ENCODE results near the gene GRIA4. TPM values are rescaled to one million over a fixed set of nuclear protein-coding genes. Genes with fewer than 3 reads are reported as not detected.

The GRIA4 gene
- polyA plus RNA-seq, 1 donor: 7.3 TPM

- DNase-seq: no peak
- Histone ChIP-seq H3K4me3 (ENCODE audit: low read length) (no peak overlapping the region), H3K9me3 (ENCODE audit: control insufficient read depth, low read depth, low read length) (no peaks in the 10 kb centered on the region), H3K27me3 (ENCODE audit: control insufficient read depth, insufficient read depth, low read length) (no peaks in the 10 kb centered on the region), H3K27ac (ENCODE audit: low read length) (no peak overlapping the region), H3K4me1 (ENCODE audit: control insufficient read depth, insufficient read depth, low read length) (no peaks in the 10 kb centered on the region), H3K36me3 (ENCODE audit: control insufficient read depth, insufficient read depth, low read length) (no peaks in the 10 kb centered on the region)
- WGBS (ENCODE audit: insufficient coverage, low lambda C conversion rate): 40% methylated on average over 1 of the region's 4 CpGs
Observed at GRCh38 chr11:105937331-105937730, 327.5 kb downstream of the GRIA4 start.

- no CpG with 5 or more reads among the region's 2 CpGs for WGBS (ENCODE audit: insufficient coverage, low lambda C conversion rate)
- H3K4me3 ChIP-seq (ENCODE audit: low read length): no peak overlapping the region
- H3K27me3 ChIP-seq (ENCODE audit: control insufficient read depth, insufficient read depth, low read length): no peaks in the 10 kb centered on the region
- DNase-seq: no peak
- H3K9me3 ChIP-seq (ENCODE audit: control insufficient read depth, low read depth, low read length): no peaks in the 10 kb centered on the region
- no peaks in the 10 kb centered on the region for H3K36me3 ChIP-seq (ENCODE audit: control insufficient read depth, insufficient read depth, low read length)
- H3K4me1 ChIP-seq (ENCODE audit: control insufficient read depth, insufficient read depth, low read length): no peaks in the 10 kb centered on the region
- no peak overlapping the region for H3K27ac ChIP-seq (ENCODE audit: low read length)
Observed at GRCh38 chr11:105937738-105938137, 327.9 kb downstream of the GRIA4 start.

GRCh38 chr11:105942921-105943320 is 333.0 kb downstream of the GRIA4 start:
- H3K36me3 ChIP-seq (ENCODE audit: control insufficient read depth, insufficient read depth, low read length): no peaks in the 10 kb centered on the region
- H3K4me1 ChIP-seq (ENCODE audit: control insufficient read depth, insufficient read depth, low read length): no peaks in the 10 kb centered on the region
- no peak overlapping the region for H3K4me3 ChIP-seq (ENCODE audit: low read length)
- no peak overlapping the region for H3K27ac ChIP-seq (ENCODE audit: low read length)
- no CpG with 5 or more reads among the region's 2 CpGs for WGBS (ENCODE audit: insufficient coverage, low lambda C conversion rate)
- DNase-seq: no peak
- H3K9me3 ChIP-seq (ENCODE audit: control insufficient read depth, low read depth, low read length): no peaks in the 10 kb centered on the region
- H3K27me3 ChIP-seq (ENCODE audit: control insufficient read depth, insufficient read depth, low read length): no peaks in the 10 kb centered on the region

- Histone ChIP-seq H3K36me3 (ENCODE audit: control insufficient read depth, insufficient read depth, low read length) (no peaks in the 10 kb centered on the region), H3K27ac (ENCODE audit: low read length) (no peak overlapping the region), H3K4me1 (ENCODE audit: control insufficient read depth, insufficient read depth, low read length) (no peaks in the 10 kb centered on the region), H3K27me3 (ENCODE audit: control insufficient read depth, insufficient read depth, low read length) (no peaks in the 10 kb centered on the region), H3K4me3 (ENCODE audit: low read length) (no peak overlapping the region), H3K9me3 (ENCODE audit: control insufficient read depth, low read depth, low read length) (no peaks in the 10 kb centered on the region)
- WGBS (ENCODE audit: insufficient coverage, low lambda C conversion rate): 44% methylated on average over 3 of the region's 4 CpGs
- no peak for DNase-seq
Observed at GRCh38 chr11:105948918-105949590, 339.2 kb downstream of the GRIA4 start.

GRCh38 chr11:105953886-105954285 is 344.0 kb downstream of the GRIA4 start:
- Histone ChIP-seq H3K9me3 (ENCODE audit: control insufficient read depth, low read depth, low read length) (no peaks in the 10 kb centered on the region), H3K4me3 (ENCODE audit: low read length) (no peak overlapping the region), H3K27ac (ENCODE audit: low read length) (no peak overlapping the region), H3K36me3 (ENCODE audit: control insufficient read depth, insufficient read depth, low read length) (no peaks in the 10 kb centered on the region), H3K27me3 (ENCODE audit: control insufficient read depth, insufficient read depth, low read length) (no peaks in the 10 kb centered on the region), H3K4me1 (ENCODE audit: control insufficient read depth, insufficient read depth, low read length) (no peaks in the 10 kb centered on the region)
- no peak for DNase-seq

- no peak for DNase-seq
- H3K4me1 ChIP-seq (ENCODE audit: control insufficient read depth, insufficient read depth, low read length): no peaks in the 10 kb centered on the region
- no peaks in the 10 kb centered on the region for H3K27me3 ChIP-seq (ENCODE audit: control insufficient read depth, insufficient read depth, low read length)
- no peaks in the 10 kb centered on the region for H3K9me3 ChIP-seq (ENCODE audit: control insufficient read depth, low read depth, low read length)
- 100% methylated on average over 3 of the region's 22 CpGs for WGBS (ENCODE audit: insufficient coverage, low lambda C conversion rate)
- no peaks in the 10 kb centered on the region for H3K36me3 ChIP-seq (ENCODE audit: control insufficient read depth, insufficient read depth, low read length)
- H3K4me3 ChIP-seq (ENCODE audit: low read length): no peak overlapping the region
- H3K27ac ChIP-seq (ENCODE audit: low read length): no peak overlapping the region
Observed at GRCh38 chr11:105960252-105961245, 350.7 kb downstream of the GRIA4 start.

GRCh38 chr11:105968021-105968697 is 358.3 kb downstream of the GRIA4 start:
- WGBS (ENCODE audit: insufficient coverage, low lambda C conversion rate): no CpG with 5 or more reads among the region's 3 CpGs
- no peak overlapping the region for H3K27ac ChIP-seq (ENCODE audit: low read length)
- DNase-seq: no peak

GRCh38 chr11:105969756-105970155 is 359.9 kb downstream of the GRIA4 start:
- WGBS (ENCODE audit: insufficient coverage, low lambda C conversion rate): no CpG with 5 or more reads among the region's 1 CpG

More at GRCh38 chr11:105968021-105968697, 358.3 kb downstream of the GRIA4 start:
- Histone ChIP-seq H3K4me3 (ENCODE audit: low read length) (no peak overlapping the region), H3K27me3 (ENCODE audit: control insufficient read depth, insufficient read depth, low read length) (no peaks in the 10 kb centered on the region), H3K4me1 (ENCODE audit: control insufficient read depth, insufficient read depth, low read length) (no peaks in the 10 kb centered on the region), H3K9me3 (ENCODE audit: control insufficient read depth, low read depth, low read length) (no peaks in the 10 kb centered on the region), H3K36me3 (ENCODE audit: control insufficient read depth, insufficient read depth, low read length) (no peaks in the 10 kb centered on the region)

GRCh38 chr11:105975128-105975527 is 365.3 kb downstream of the GRIA4 start:
- Histone ChIP-seq H3K27ac (ENCODE audit: low read length) (no peak overlapping the region), H3K9me3 (ENCODE audit: control insufficient read depth, low read depth, low read length) (no peaks in the 10 kb centered on the region), H3K27me3 (ENCODE audit: control insufficient read depth, insufficient read depth, low read length) (no peaks in the 10 kb centered on the region), H3K4me3 (ENCODE audit: low read length) (no peak overlapping the region), H3K36me3 (ENCODE audit: control insufficient read depth, insufficient read depth, low read length) (no peaks in the 10 kb centered on the region), H3K4me1 (ENCODE audit: control insufficient read depth, insufficient read depth, low read length) (no peaks in the 10 kb centered on the region)
- no peak for DNase-seq
- no CpG with 5 or more reads among the region's 1 CpG for WGBS (ENCODE audit: insufficient coverage, low lambda C conversion rate)

More at GRCh38 chr11:105969756-105970155, 359.9 kb downstream of the GRIA4 start:
- Histone ChIP-seq H3K27me3 (ENCODE audit: control insufficient read depth, insufficient read depth, low read length) (no peaks in the 10 kb centered on the region), H3K4me1 (ENCODE audit: control insufficient read depth, insufficient read depth, low read length) (no peaks in the 10 kb centered on the region), H3K27ac (ENCODE audit: low read length) (no peak overlapping the region), H3K4me3 (ENCODE audit: low read length) (no peak overlapping the region), H3K9me3 (ENCODE audit: control insufficient read depth, low read depth, low read length) (no peaks in the 10 kb centered on the region), H3K36me3 (ENCODE audit: control insufficient read depth, insufficient read depth, low read length) (no peaks in the 10 kb centered on the region)
- DNase-seq: no peak

- no peaks in the 10 kb centered on the region for H3K4me1 ChIP-seq (ENCODE audit: control insufficient read depth, insufficient read depth, low read length)
- no peaks in the 10 kb centered on the region for H3K9me3 ChIP-seq (ENCODE audit: control insufficient read depth, low read depth, low read length)
- H3K27me3 ChIP-seq (ENCODE audit: control insufficient read depth, insufficient read depth, low read length): no peaks in the 10 kb centered on the region
- H3K27ac ChIP-seq (ENCODE audit: low read length): no peak overlapping the region
- WGBS (ENCODE audit: insufficient coverage, low lambda C conversion rate): 80% methylated on average over 1 of the region's 10 CpGs
- no peaks in the 10 kb centered on the region for H3K36me3 ChIP-seq (ENCODE audit: control insufficient read depth, insufficient read depth, low read length)
- no peak for DNase-seq
- H3K4me3 ChIP-seq (ENCODE audit: low read length): no peak overlapping the region
Observed at GRCh38 chr11:105979997-105980703, 370.3 kb downstream of the GRIA4 start.

Measured in large intestine (tissue), 3 donors.